Right lobe of liver (tissue), 4 donors: ENCODE measurements around the gene DHRSX.
"Not testable (repeated sequence)": the region's sequence is repeated elsewhere in the genome, so short reads cannot be mapped to it uniquely, and the experiment has no call there.

ENCODE experiments used
- POLR2A ChIP-seq: fragments of 450-650 bp; IDR thresholded peaks from one replicate; pipeline ENCODE4 v1.6.1; 2017; ENCODE audit warnings: antibody characterized with exemption, mild to moderate bottlenecking
- TF ChIP-seq, protein P1 (sequence below), 4 donors: fragments of 200-600 bp in 3 of 4; fragments of 450-650 bp in 1 of 4; IDR thresholded peaks; one replicate each; pipeline versions ENCODE4 v1.5.1 to v1.8.0; 2016 to 2022; ENCODE audit warnings: antibody characterized with exemption in 4 of 4, mild to moderate bottlenecking in 2 of 4
- donor health status: DM: no; HTN: no; CAD: no.
- donor health status: DM: no; HTN: no; CAD: no.
- donor health status: DM: no; HTN: yes; CAD: no.

DNA sequence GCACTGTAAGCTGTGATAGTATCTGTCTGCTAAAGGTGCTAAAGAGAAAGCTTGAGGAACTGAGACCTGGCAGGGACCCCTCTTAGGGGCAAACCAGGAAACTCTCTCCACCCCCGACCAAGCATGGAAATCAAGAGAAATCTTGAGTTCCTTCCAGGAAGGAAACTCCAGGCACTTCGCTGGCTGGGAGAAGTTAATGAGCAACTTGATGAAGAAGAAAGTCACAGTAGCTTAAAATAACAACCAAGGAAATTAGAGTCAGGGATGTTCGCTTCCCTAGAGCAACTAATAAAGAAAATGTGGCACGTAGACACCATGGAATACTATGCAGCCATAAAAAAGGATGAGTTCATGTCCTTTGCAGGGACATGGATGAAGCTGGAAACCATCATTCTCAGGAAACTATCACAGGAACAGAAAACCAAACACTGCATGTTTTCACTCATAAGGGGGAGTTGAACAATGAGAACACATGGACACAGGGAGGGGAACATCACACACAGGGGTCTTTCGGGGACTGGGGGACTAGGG lies 188.7 kb downstream of the DHRSX start:
- TF ChIP-seq, protein P1, sequence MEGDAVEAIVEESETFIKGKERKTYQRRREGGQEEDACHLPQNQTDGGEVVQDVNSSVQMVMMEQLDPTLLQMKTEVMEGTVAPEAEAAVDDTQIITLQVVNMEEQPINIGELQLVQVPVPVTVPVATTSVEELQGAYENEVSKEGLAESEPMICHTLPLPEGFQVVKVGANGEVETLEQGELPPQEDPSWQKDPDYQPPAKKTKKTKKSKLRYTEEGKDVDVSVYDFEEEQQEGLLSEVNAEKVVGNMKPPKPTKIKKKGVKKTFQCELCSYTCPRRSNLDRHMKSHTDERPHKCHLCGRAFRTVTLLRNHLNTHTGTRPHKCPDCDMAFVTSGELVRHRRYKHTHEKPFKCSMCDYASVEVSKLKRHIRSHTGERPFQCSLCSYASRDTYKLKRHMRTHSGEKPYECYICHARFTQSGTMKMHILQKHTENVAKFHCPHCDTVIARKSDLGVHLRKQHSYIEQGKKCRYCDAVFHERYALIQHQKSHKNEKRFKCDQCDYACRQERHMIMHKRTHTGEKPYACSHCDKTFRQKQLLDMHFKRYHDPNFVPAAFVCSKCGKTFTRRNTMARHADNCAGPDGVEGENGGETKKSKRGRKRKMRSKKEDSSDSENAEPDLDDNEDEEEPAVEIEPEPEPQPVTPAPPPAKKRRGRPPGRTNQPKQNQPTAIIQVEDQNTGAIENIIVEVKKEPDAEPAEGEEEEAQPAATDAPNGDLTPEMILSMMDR (IDR thresholded peaks at IDR 0.05) = not testable (repeated sequence)
- TF ChIP-seq POLR2A = not testable (repeated sequence)
